ENCODE results near the gene SORCS1.

SORCS1 gene

DNA sequence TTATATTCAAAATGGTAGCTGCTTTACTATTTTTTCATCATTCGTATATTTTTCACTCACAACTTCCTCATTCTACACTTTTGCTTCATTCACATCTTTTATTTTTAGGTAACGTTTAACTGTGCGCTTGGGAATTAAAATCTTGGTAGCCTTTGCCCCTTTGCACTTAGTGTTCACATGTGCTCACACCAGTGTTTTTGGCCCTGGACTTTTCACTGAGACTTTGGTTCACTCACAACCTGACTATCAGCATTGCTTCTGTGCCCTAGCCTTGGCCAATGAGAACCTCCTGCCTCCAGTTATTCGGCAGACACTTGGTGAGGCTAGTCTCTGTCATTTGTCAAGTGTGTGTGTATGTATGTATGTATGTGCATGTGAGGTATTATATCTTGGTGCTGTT, 596.9 kb downstream of the SORCS1 start:
- TF ChIP-seq YY1 (IDR thresholded peaks at IDR 0.05; ENCODE audit: low read depth) (no peak), RAD21 (IDR thresholded peaks at IDR 0.05; ENCODE audit: low read depth) (no peak), NFIC (IDR thresholded peaks at IDR 0.05) (no peak), EP300 (IDR thresholded peaks at IDR 0.05; ENCODE audit: borderline replicate concordance) (no peak), CREB1 (IDR thresholded peaks at IDR 0.05; ENCODE audit: low read depth) (no peak), TCF12 (IDR thresholded peaks at IDR 0.05; ENCODE audit: low read depth) (no peak), EGR1 (IDR thresholded peaks at IDR 0.05) (no peak), TEAD4 (IDR thresholded peaks at IDR 0.05) (no peak), TAF1 (IDR thresholded peaks at IDR 0.05; ENCODE audit: low read depth) (no peak), CEBPB (IDR thresholded peaks at IDR 0.05) (no peak), FOXM1 (IDR thresholded peaks at IDR 0.05; ENCODE audit: borderline replicate concordance, low read depth) (no peak), ZBTB7A (IDR thresholded peaks at IDR 0.05; ENCODE audit: low read depth) (no peak)
- TF ChIP-seq, protein P1, sequence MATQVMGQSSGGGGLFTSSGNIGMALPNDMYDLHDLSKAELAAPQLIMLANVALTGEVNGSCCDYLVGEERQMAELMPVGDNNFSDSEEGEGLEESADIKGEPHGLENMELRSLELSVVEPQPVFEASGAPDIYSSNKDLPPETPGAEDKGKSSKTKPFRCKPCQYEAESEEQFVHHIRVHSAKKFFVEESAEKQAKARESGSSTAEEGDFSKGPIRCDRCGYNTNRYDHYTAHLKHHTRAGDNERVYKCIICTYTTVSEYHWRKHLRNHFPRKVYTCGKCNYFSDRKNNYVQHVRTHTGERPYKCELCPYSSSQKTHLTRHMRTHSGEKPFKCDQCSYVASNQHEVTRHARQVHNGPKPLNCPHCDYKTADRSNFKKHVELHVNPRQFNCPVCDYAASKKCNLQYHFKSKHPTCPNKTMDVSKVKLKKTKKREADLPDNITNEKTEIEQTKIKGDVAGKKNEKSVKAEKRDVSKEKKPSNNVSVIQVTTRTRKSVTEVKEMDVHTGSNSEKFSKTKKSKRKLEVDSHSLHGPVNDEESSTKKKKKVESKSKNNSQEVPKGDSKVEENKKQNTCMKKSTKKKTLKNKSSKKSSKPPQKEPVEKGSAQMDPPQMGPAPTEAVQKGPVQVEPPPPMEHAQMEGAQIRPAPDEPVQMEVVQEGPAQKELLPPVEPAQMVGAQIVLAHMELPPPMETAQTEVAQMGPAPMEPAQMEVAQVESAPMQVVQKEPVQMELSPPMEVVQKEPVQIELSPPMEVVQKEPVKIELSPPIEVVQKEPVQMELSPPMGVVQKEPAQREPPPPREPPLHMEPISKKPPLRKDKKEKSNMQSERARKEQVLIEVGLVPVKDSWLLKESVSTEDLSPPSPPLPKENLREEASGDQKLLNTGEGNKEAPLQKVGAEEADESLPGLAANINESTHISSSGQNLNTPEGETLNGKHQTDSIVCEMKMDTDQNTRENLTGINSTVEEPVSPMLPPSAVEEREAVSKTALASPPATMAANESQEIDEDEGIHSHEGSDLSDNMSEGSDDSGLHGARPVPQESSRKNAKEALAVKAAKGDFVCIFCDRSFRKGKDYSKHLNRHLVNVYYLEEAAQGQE (IDR thresholded peaks at IDR 0.05; ENCODE audit: low read depth), result no peak
- TF ChIP-seq, protein P2, sequence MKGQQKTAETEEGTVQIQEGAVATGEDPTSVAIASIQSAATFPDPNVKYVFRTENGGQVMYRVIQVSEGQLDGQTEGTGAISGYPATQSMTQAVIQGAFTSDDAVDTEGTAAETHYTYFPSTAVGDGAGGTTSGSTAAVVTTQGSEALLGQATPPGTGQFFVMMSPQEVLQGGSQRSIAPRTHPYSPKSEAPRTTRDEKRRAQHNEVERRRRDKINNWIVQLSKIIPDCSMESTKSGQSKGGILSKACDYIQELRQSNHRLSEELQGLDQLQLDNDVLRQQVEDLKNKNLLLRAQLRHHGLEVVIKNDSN (IDR thresholded peaks at IDR 0.05), result no peak
- TF ChIP-seq, protein P3, sequence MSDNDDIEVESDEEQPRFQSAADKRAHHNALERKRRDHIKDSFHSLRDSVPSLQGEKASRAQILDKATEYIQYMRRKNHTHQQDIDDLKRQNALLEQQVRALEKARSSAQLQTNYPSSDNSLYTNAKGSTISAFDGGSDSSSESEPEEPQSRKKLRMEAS (IDR thresholded peaks at IDR 0.05), result no peak

DNA sequence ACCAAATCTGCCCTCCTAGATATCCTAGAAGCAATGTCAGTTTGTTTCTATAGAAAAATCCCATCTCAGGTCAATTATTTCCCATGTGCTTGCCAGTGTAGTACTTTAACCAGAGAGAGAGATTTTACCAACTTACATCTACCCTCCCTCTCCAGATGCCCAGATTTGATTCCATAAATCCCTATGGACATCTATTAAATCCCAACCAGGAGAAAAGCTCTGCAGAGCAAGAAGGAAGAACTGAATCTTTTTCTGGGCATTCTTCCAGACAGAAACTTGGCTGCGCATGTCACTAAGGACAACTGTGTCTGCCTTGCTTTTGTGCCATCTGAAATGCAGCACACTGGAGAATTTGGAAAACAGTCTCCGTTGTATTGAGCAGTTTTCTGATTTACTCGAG, 597.6 kb downstream of the SORCS1 start:
- no peak for TF ChIP-seq NFIC (IDR thresholded peaks at IDR 0.05)
- TF ChIP-seq EGR1 (IDR thresholded peaks at IDR 0.05), result no peak
- TF ChIP-seq CEBPB (IDR thresholded peaks at IDR 0.05), result no peak
- TF ChIP-seq TAF1 (IDR thresholded peaks at IDR 0.05; ENCODE audit: low read depth), result no peak
- TF ChIP-seq, protein P1 (IDR thresholded peaks at IDR 0.05; ENCODE audit: low read depth), result no peak
- no peak for TF ChIP-seq ZBTB7A (IDR thresholded peaks at IDR 0.05; ENCODE audit: low read depth)
- TF ChIP-seq, protein P3 (IDR thresholded peaks at IDR 0.05), result no peak
- TF ChIP-seq TCF12 (IDR thresholded peaks at IDR 0.05; ENCODE audit: low read depth), result no peak
- no peak for TF ChIP-seq CREB1 (IDR thresholded peaks at IDR 0.05; ENCODE audit: low read depth)
- no peak for TF ChIP-seq RAD21 (IDR thresholded peaks at IDR 0.05; ENCODE audit: low read depth)
- no peak for TF ChIP-seq TEAD4 (IDR thresholded peaks at IDR 0.05)
- TF ChIP-seq EP300 (IDR thresholded peaks at IDR 0.05; ENCODE audit: borderline replicate concordance), result no peak
- no peak for TF ChIP-seq FOXM1 (IDR thresholded peaks at IDR 0.05; ENCODE audit: borderline replicate concordance, low read depth)

DNA sequence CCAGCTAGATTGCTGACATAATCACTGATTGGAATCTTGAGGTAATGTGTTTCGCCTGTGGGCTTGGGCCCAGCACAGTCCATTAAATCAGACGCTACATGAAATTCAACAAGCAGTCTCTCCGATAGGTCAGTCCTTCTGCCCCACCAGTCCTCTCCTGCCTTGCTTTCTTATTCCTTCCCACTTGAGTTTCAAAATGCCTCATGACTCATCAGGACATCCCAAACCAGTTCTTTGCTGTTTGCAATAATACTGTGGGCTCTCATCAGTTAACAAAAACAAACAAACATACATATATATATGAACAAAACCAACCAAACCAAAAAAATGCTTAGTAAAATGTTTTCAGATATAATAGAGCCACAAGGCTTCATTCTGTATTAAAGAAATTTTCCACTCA, 599.0 kb downstream of the SORCS1 start:
- TF ChIP-seq FOXM1 (IDR thresholded peaks at IDR 0.05; ENCODE audit: borderline replicate concordance, low read depth), result no peak
- TF ChIP-seq, protein P3 (IDR thresholded peaks at IDR 0.05), result no peak
- no peak for TF ChIP-seq YY1 (IDR thresholded peaks at IDR 0.05; ENCODE audit: low read depth)
- TF ChIP-seq CEBPB (IDR thresholded peaks at IDR 0.05), result no peak
- TF ChIP-seq NFIC (IDR thresholded peaks at IDR 0.05), result no peak
- TF ChIP-seq TCF12 (IDR thresholded peaks at IDR 0.05; ENCODE audit: low read depth), result no peak

DNA sequence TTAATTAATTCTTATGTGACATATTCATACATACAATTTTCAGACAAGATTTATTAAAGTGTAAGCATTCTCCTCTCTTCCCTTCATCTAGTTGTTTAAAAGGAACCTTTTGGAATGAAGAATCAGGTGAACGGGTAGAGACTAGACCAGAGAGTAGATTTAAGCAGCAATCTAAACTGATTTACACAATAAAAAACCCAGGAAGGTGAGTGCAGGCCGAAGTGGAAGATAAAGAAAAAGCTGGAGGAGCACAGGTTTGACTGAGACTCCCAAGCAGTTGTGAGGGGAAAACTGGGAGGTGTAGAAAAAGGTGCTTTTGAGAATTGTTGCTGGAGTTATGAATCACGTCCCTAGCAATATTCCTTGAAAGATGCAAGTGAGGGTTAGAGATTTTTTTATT, 601.1 kb downstream of the SORCS1 start:
- TF ChIP-seq, protein P2 (IDR thresholded peaks at IDR 0.05), result no peak
- TF ChIP-seq NFIC (IDR thresholded peaks at IDR 0.05) (no peak), YY1 (IDR thresholded peaks at IDR 0.05; ENCODE audit: low read depth) (no peak), TAF1 (IDR thresholded peaks at IDR 0.05; ENCODE audit: low read depth) (no peak), EP300 (IDR thresholded peaks at IDR 0.05; ENCODE audit: borderline replicate concordance) (no peak), FOXM1 (IDR thresholded peaks at IDR 0.05; ENCODE audit: borderline replicate concordance, low read depth) (no peak), EGR1 (IDR thresholded peaks at IDR 0.05) (no peak), CREB1 (IDR thresholded peaks at IDR 0.05; ENCODE audit: low read depth) (no peak), CEBPB (IDR thresholded peaks at IDR 0.05) (no peak), RAD21 (IDR thresholded peaks at IDR 0.05; ENCODE audit: low read depth) (no peak), ZBTB7A (IDR thresholded peaks at IDR 0.05; ENCODE audit: low read depth) (no peak), TCF12 (IDR thresholded peaks at IDR 0.05; ENCODE audit: low read depth) (no peak), TEAD4 (IDR thresholded peaks at IDR 0.05) (no peak)
- TF ChIP-seq, protein P3 (IDR thresholded peaks at IDR 0.05), result no peak
- TF ChIP-seq, protein P1 (IDR thresholded peaks at IDR 0.05; ENCODE audit: low read depth), result no peak

Data from Ishikawa (cell line).